WTC11 (cell line): ENCODE data around the gene KLHDC1.

ENCODE experiments used
- ATF1 ChIP-seq: sonication (generic); formaldehyde crosslinking; IDR thresholded peaks from 2 replicates; pipeline ENCODE4 v1.8.1; 2023; ENCODE audit warnings: mild to moderate bottlenecking, moderate library complexity, missing genetic modification reagents
- MAX ChIP-seq: sonication (generic); formaldehyde crosslinking; IDR thresholded peaks from 2 replicates; pipeline ENCODE4 v1.8.0; 2022; ENCODE audit warnings: mild to moderate bottlenecking, missing genetic modification reagents
- NFYB ChIP-seq: sonication (generic); formaldehyde crosslinking; conservative IDR thresholded peaks from 2 replicates; pipeline ENCODE4 v1.8.0; 2022; ENCODE audit warnings: low read depth, missing genetic modification reagents
- OVOL2 ChIP-seq: fragments of 250-450 bp; sonication (Bioruptor Pico); IDR thresholded peaks from 2 replicates; pipeline ENCODE4 v1.9.0; 2021; ENCODE audit warnings: mild to moderate bottlenecking, borderline replicate concordance
- SOX15 ChIP-seq: fragments of 250-450 bp; sonication (Bioruptor Pico); IDR thresholded peaks from 2 replicates; pipeline ENCODE4 v1.9.0; 2021; ENCODE audit warnings: mild to moderate bottlenecking
- TF ChIP-seq, protein P1 (sequence below): fragments of 200-600 bp; IDR thresholded peaks from 2 replicates; pipeline ENCODE4 v1.8.0; 2022; ENCODE audit warnings: antibody characterized with exemption

DNA sequence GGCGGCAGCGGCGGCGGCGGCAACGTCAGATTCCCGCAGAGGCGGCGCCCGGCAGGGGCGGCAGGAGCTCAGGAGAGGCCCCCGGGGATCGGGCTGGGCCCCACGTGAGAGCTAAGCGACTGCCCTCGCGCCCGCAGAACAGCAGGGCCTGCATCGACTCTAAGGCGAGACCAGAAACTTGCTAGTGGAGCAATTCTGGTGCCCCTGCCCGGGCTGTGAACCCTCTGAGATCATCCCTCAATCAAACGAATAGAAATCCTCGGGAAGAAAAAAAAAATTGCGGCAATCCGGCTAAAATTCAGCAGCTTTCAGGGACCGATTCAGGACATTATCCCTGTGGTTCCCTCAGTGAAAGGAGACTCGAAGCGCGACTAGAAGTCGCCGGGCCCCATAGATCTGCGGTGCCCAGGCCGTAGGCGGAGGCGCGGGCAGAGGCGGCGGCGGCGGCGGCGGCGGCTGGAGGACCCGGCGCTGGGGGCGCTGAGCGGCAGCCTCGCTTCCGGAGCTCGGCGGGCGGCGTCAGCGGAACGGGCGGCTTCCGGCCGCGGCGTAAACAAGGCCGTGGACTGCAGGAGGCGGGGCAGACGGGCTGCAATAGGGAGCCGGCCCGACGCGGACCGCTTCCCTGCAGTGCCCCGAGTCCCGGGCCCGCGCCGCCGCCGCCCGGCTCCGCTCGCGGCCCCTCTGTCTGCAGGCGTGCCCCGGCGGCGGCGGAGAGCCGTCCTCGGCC is 74.8 kb downstream of the KLHDC1 start, which contains the start of gene KLHDC2:
- TF ChIP-seq, protein P1, sequence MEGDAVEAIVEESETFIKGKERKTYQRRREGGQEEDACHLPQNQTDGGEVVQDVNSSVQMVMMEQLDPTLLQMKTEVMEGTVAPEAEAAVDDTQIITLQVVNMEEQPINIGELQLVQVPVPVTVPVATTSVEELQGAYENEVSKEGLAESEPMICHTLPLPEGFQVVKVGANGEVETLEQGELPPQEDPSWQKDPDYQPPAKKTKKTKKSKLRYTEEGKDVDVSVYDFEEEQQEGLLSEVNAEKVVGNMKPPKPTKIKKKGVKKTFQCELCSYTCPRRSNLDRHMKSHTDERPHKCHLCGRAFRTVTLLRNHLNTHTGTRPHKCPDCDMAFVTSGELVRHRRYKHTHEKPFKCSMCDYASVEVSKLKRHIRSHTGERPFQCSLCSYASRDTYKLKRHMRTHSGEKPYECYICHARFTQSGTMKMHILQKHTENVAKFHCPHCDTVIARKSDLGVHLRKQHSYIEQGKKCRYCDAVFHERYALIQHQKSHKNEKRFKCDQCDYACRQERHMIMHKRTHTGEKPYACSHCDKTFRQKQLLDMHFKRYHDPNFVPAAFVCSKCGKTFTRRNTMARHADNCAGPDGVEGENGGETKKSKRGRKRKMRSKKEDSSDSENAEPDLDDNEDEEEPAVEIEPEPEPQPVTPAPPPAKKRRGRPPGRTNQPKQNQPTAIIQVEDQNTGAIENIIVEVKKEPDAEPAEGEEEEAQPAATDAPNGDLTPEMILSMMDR = no peak
- TF ChIP-seq MAX (no peak), ATF1 (CRISPR knock-in tag) (no peak), NFYB (CRISPR knock-in tag) (no peak), OVOL2 (CRISPR knock-in tag) (no peak), SOX15 (CRISPR knock-in tag) (no peak)
